Measurements from ENCODE around the gene CACNA1E.

DNA sequence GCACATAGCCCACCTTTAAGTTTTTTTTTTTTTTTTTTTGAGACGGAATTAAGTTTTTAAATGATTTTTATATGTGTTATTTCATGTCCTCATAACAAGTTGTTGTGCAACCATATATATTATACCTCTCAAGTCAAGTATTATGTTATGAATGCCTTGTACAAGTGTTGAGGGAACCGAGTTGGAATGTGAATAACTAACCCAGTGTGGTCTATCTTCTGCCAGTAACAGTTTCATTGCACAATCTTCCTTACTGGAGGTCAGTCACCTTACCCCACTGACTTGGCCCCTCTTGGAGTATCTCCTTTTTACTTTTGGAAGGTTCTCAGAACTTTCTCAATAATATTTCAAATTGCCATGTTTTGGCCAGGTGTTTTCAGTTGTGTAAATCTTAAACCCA, 201.9 kb downstream of the CACNA1E start:
- TF ChIP-seq CTCF (conservative IDR thresholded peaks at IDR 0.05; ENCODE audit: low read depth, low read length): no peak
- TF ChIP-seq RAD21 (IDR thresholded peaks at IDR 0.05; ENCODE audit: low read length): no peak
- TF ChIP-seq MAFK (IDR thresholded peaks at IDR 0.05; ENCODE audit: low read depth, low read length): no peak
- TF ChIP-seq CEBPB (IDR thresholded peaks at IDR 0.05; ENCODE audit: low read depth, low read length): no peak
- TF ChIP-seq POLR2A (IDR thresholded peaks at IDR 0.05; ENCODE audit: low read depth, low read length): no peak
- no peak for TF ChIP-seq FOS (IDR thresholded peaks at IDR 0.05; ENCODE audit: low read depth, low read length)
- no peak for TF ChIP-seq MXI1 (IDR thresholded peaks at IDR 0.05; ENCODE audit: borderline replicate concordance, low read depth, low read length)
- TF ChIP-seq NFE2L2 (IDR thresholded peaks at IDR 0.05; ENCODE audit: low read depth, low read length): no peak
- TF ChIP-seq RCOR1 (IDR thresholded peaks at IDR 0.05; ENCODE audit: insufficient replicate concordance, low read length): no peak
- no peak for TF ChIP-seq ELK1 (IDR thresholded peaks at IDR 0.05; ENCODE audit: borderline replicate concordance, low read depth, low read length)
- TF ChIP-seq USF2 (IDR thresholded peaks at IDR 0.05; ENCODE audit: low read depth, low read length): no peak
- no peak for TF ChIP-seq RFX5 (IDR thresholded peaks at IDR 0.05; ENCODE audit: low read depth, low read length)
- no peak for TF ChIP-seq CHD1 (IDR thresholded peaks at IDR 0.05; ENCODE audit: low read depth, low read length)
- TF ChIP-seq BHLHE40 (IDR thresholded peaks at IDR 0.05; ENCODE audit: low read depth, low read length): no peak

All from IMR-90 (cell line).